HCT116 (cell line): ENCODE results near the gene ACP4. TPM values are rescaled to one million over a fixed set of nuclear protein-coding genes. Genes with fewer than 3 reads are reported as not detected.
"Not testable (repeated sequence)": the region's sequence is repeated elsewhere in the genome, so short reads cannot be mapped to it uniquely, and the experiment has no call there.

ENCODE experiments used
- ATAC-seq: fragments of 200-7000 bp; cut with Tn5 transposase; 2 replicates; pipeline ENCODE4 v1.9.1; 2020; ENCODE audit warnings: mild to moderate bottlenecking, moderate library complexity
- BruUV-seq: library from RNA; stranded (reverse); fragments of 400-500 nt; replicated peaks from 2 replicates; lab custom pipeline; 2021; lab: Mats Ljungman, UMichigan
- CTCF ChIA-PET: fragments of 300-600 bp; sonication (Branson Sonifier 250); formaldehyde crosslinking; loops from one replicate; lab custom pipeline; 2021; ENCODE audit warnings: antibody characterized with exemption; lab: Charles Lee
- POLR2A ChIA-PET: fragments of 300-600, 350-600 bp; sonication (Branson Sonifier 250); formaldehyde crosslinking; loops from one replicate; lab custom pipeline; 2021; ENCODE audit warnings: antibody characterized with exemption; lab: Charles Lee
- RAD21 ChIA-PET, 2 experiments: fragments of 300-600 bp; sonication (Branson Sonifier 250); formaldehyde crosslinking; loops; one replicate each; lab custom pipeline; 2023; ENCODE audit warnings: low total read pairs in 2 of 2; ENCODE audit not compliant: uncharacterized antibody in 2 of 2, unreplicated experiment in 2 of 2, low non-redundant PET in 1 of 2; lab: Charles Lee
- DNase-seq: peaks from one replicate; pipeline ENCODE4 v3.0.0-alpha.2; 2010; ENCODE audit warnings: low read depth, low spot score
- H2AFZ ChIP-seq: fragments of 200-600 bp; shearing (Covaris generic), sonication (generic); 2 replicates; pipeline ENCODE4 v1.6.1; 2017; ENCODE audit warnings: low read depth, mixed run types, mixed read lengths, antibody characterized with exemption, low read length; ENCODE audit not compliant: poor library complexity, severe bottlenecking
- H3K27ac ChIP-seq: 2 replicates; pipeline ENCODE4 v1.5.1; 2012; ENCODE audit warnings: low read depth, low read length
- H3K27me3 ChIP-seq: fragments of 200-600 bp; sonication (generic); 2 replicates; pipeline ENCODE4 v1.6.1; 2016; ENCODE audit warnings: mixed run types, low read length, mixed read lengths; ENCODE audit not compliant: insufficient read depth
- H3K36me3 ChIP-seq, 2 experiments: fragments of 200-500 bp in 1 of 2; fragments of 200-600 bp in 1 of 2; sonication (Bioruptor generic) in 1 of 2; sonication (generic) in 1 of 2; 2 replicates each; pipeline versions ENCODE4 v1.5.1 to v1.6.1; 2014 to 2016; ENCODE audit warnings: low read length in 2 of 2, inconsistent platforms in 1 of 2, mixed read lengths in 1 of 2, mixed run types in 1 of 2; ENCODE audit not compliant: insufficient read depth in 2 of 2, control insufficient read depth in 1 of 2
- H3K4me1 ChIP-seq, 2 experiments: fragments of 200-600 bp in 1 of 2; sonication (generic) in 1 of 2; 2 replicates each; pipeline versions ENCODE4 v1.5.1 to v1.6.1; 2012 to 2017; ENCODE audit warnings: low read length in 2 of 2, inconsistent platforms in 1 of 2, mild to moderate bottlenecking in 1 of 2, mixed read lengths in 1 of 2, mixed run types in 1 of 2, moderate library complexity in 1 of 2; ENCODE audit not compliant: insufficient read depth in 2 of 2, control insufficient read depth in 1 of 2
- H3K4me2 ChIP-seq: fragments of 200-600 bp; sonication (generic); 2 replicates; pipeline ENCODE4 v1.6.1; 2017; ENCODE audit warnings: mixed run types, low read length, mixed read lengths
- H3K4me3 ChIP-seq, 2 experiments: fragments of 200-600 bp in 1 of 2; sonication (generic) in 1 of 2; replicated peaks in 1 of 2; 2 replicates each; pipeline ENCODE4 v1.5.1; 2011 to 2016; ENCODE audit warnings: low read length in 2 of 2, control low read depth in 1 of 2, low read depth in 1 of 2, mild to moderate bottlenecking in 1 of 2, mixed read lengths in 1 of 2, mixed run types in 1 of 2
- H3K79me2 ChIP-seq: fragments of 200-600 bp; sonication (generic); 2 replicates; pipeline ENCODE4 v1.6.1; 2017; ENCODE audit warnings: mild to moderate bottlenecking, mixed run types, low read length, moderate library complexity, mixed read lengths; ENCODE audit not compliant: insufficient read depth
- H3K9ac ChIP-seq: fragments of 200-600 bp; sonication (generic); 2 replicates; pipeline ENCODE4 v1.6.1; 2016; ENCODE audit warnings: low read length, mixed read lengths
- H3K9me2 ChIP-seq: fragments of 200-600 bp; sonication (generic), shearing (Covaris generic); 2 replicates; pipeline ENCODE4 v1.6.1; 2017; ENCODE audit warnings: mixed run types, mild to moderate bottlenecking, moderate library complexity; ENCODE audit not compliant: insufficient read depth
- H3K9me3 ChIP-seq, 2 experiments: fragments of 200-500 bp in 1 of 2; fragments of 200-600 bp in 1 of 2; sonication (Bioruptor generic) in 1 of 2; sonication (generic) in 1 of 2; 2 replicates each; pipeline ENCODE4 v1.6.1; 2014 to 2017; ENCODE audit warnings: low read length in 2 of 2, mixed read lengths in 2 of 2, inconsistent platforms in 1 of 2, low read depth in 1 of 2, mild to moderate bottlenecking in 1 of 2, mixed run types in 1 of 2, moderate library complexity in 1 of 2; ENCODE audit not compliant: control insufficient read depth in 1 of 2, insufficient read depth in 1 of 2
- H4K20me1 ChIP-seq: fragments of 200-600 bp; sonication (generic), shearing (Covaris generic); 2 replicates; pipeline ENCODE4 v1.6.1; 2017; ENCODE audit warnings: mixed run types, mild to moderate bottlenecking, moderate library complexity; ENCODE audit not compliant: insufficient read depth
- ELF1 ChIP-seq: IDR thresholded peaks from 2 replicates; pipeline ENCODE4 v1.6.1; 2012; ENCODE audit warnings: low read depth, borderline replicate concordance
- EZH2phosphoT487 ChIP-seq: fragments of 200-600 bp; IDR thresholded peaks from 2 replicates; pipeline ENCODE4 v1.6.1; 2018; ENCODE audit warnings: antibody characterized with exemption, borderline replicate concordance
- FOSL1 ChIP-seq: IDR thresholded peaks from 2 replicates; pipeline ENCODE4 v1.6.1; 2012; ENCODE audit warnings: low read depth
- JUND ChIP-seq: IDR thresholded peaks from 2 replicates; pipeline ENCODE4 v1.6.1; 2012
- MAX ChIP-seq: IDR thresholded peaks from 2 replicates; pipeline ENCODE4 v1.6.1; 2012
- POLR2AphosphoS5 ChIP-seq: IDR thresholded peaks from 2 replicates; pipeline ENCODE4 v1.6.1; 2011; ENCODE audit warnings: mild to moderate bottlenecking, low read depth, low read length, moderate library complexity
- RAD21 ChIP-seq: IDR thresholded peaks from 2 replicates; pipeline ENCODE4 v1.6.1; 2012; ENCODE audit warnings: low read depth, mild to moderate bottlenecking
- SRF ChIP-seq: IDR thresholded peaks from 2 replicates; pipeline ENCODE4 v1.6.1; 2012; ENCODE audit warnings: low read depth
- TCF7L2 ChIP-seq: IDR thresholded peaks from 2 replicates; pipeline ENCODE4 v1.7.0; 2011; ENCODE audit warnings: borderline replicate concordance, inconsistent platforms; ENCODE audit not compliant: insufficient read depth, insufficient read length; ENCODE audit errors: extremely low read depth
- ZBTB33 ChIP-seq: IDR thresholded peaks from 2 replicates; pipeline ENCODE4 v1.6.1; 2011; ENCODE audit warnings: mild to moderate bottlenecking, low read length, moderate library complexity; ENCODE audit not compliant: insufficient replicate concordance; ENCODE audit errors: extremely low read depth
- intact Hi-C: fragments of 100-400 bp; cut with micrococcal nuclease; formaldehyde crosslinking; loops from 2 replicates; pipeline ENCODE4 v1.10.0; 2022
- total RNA-seq: library from RNA; stranded (reverse); gene quantifications from one replicate; pipeline ENCODE4 v1.2.1, GENCODE V29; 2021; ENCODE audit not compliant: unreplicated experiment

Gene ACP4
- total RNA-seq, 1 experiment from 2014 or later = not detected

GRCh38 chr19:50804420-50805272 is 14.4 kb downstream of the ACP4 start (continued):
- TF ChIP-seq JUND (peak; percentile 22; the same call in 1 of the 2 replicates), ELF1 (no peak), POLR2AphosphoS5 (peak; percentile 99), EZH2phosphoT487 (no peak), ZBTB33 (peak; percentile 25), MAX (peak; percentile 94), TCF7L2 (peak; percentile 26), RAD21 (no peak), SRF (peak; percentile 76)

- Histone ChIP-seq H3K4me2 (no peak overlapping the region), H3K79me2 (peaks cover 6% of the 10 kb centered on the region), H3K4me3 (no peak overlapping the region), H3K27me3 (no peaks in the 10 kb centered on the region), H3K27ac (no peak overlapping the region), H3K9me2 (no peaks in the 10 kb centered on the region), H4K20me1 (0 out of 2 replicates have a peak, but pooled peaks cover under 1% of the 10 kb centered on the region), H3K4me1 (peaks cover 0 to 9% of the 10 kb centered on the region in 2 experiments; a peak in 2 of 4 replicates), H2AFZ (no peak overlapping the region)
- ChIA-PET CTCF (no interaction called here), POLR2A (no interaction called here)
- ATAC-seq = no peak
- no peak for TF ChIP-seq FOSL1
- TF ChIP-seq, all 23 proteins: peak for 0
- intact Hi-C loops = no loop called here
- Histone ChIP-seq H3K9ac (no peak overlapping the region), H3K9me3 (no peaks in the 10 kb centered on the region), H3K36me3 (no peaks in the 10 kb centered on the region)
- RAD21 ChIA-PET = no interaction called here
- no TSS peak for BruUV-seq
- no peak for DNase-seq
Measured at GRCh38 chr19:50808856-50809255, 18.6 kb downstream of the ACP4 start.

GRCh38 chr19:50811622-50812238 is 21.5 kb downstream of the ACP4 start:
- DNase-seq, ATAC-seq, CTCF ChIA-PET, BruUV-seq, H3K4me1 ChIP-seq, H3K27me3 ChIP-seq, H4K20me1 ChIP-seq, H3K9me3 ChIP-seq, RAD21 ChIA-PET, H3K4me2 ChIP-seq, H3K9ac ChIP-seq, POLR2A ChIA-PET, H3K79me2 ChIP-seq, intact Hi-C loops, H3K36me3 ChIP-seq, H3K4me3 ChIP-seq, H2AFZ ChIP-seq, H3K27ac ChIP-seq, H3K9me2 ChIP-seq: not testable (repeated sequence)
